Upper lobe of right lung (tissue), 1 donor: Measurements from ENCODE around the gene RNPS1. TPM values are rescaled to one million over a fixed set of nuclear protein-coding genes. Genes with fewer than 3 reads are reported as not detected.

ENCODE experiments used
- ATAC-seq: fragments of 200-7000 bp; cut with Tn5 transposase; one replicate; pipeline ENCODE4 v1.9.1; 2020; ENCODE audit warnings: mild to moderate bottlenecking, moderate library complexity
- DNase-seq: peaks from one replicate; pipeline ENCODE4 v3.0.0-alpha.2; 2020
- H3K27ac ChIP-seq: fragments of 200-600 bp; one replicate; pipeline ENCODE4 v1.8.0; 2022
- H3K27me3 ChIP-seq: fragments of 200-600 bp; one replicate; pipeline ENCODE4 v1.8.0; 2022; ENCODE audit warnings: mild to moderate bottlenecking
- H3K36me3 ChIP-seq: fragments of 200-600 bp; one replicate; pipeline ENCODE4 v1.8.0; 2022
- H3K4me1 ChIP-seq: fragments of 200-600 bp; one replicate; pipeline ENCODE4 v1.8.0; 2022
- H3K4me3 ChIP-seq: fragments of 200-600 bp; one replicate; pipeline ENCODE4 v1.8.0; 2022; ENCODE audit warnings: mild to moderate bottlenecking
- H3K9me3 ChIP-seq: fragments of 200-600 bp; one replicate; pipeline ENCODE4 v1.8.0; 2022
- CTCF ChIP-seq: fragments of 200-600 bp; IDR thresholded peaks from one replicate; pipeline ENCODE4 v1.8.0; 2022; ENCODE audit warnings: antibody characterized with exemption
- intact Hi-C: fragments of 100-400 bp; cut with DNase I; formaldehyde crosslinking; loops from one replicate; pipeline ENCODE4 v1.11.0; 2022
- total RNA-seq: library from RNA; stranded (reverse); fragmentation: NEBNext Ultra II Directional; extraction: Animal tissue kit (Norgen Biotek cat#: 25700); gene quantifications from one replicate; pipeline ENCODE4 v1.2.1, GENCODE V29; 2021
- donor health status: DM: no; HTN: yes; CAD: no; lungs with severe emphysema.

Gene RNPS1
- total RNA-seq, 1 donor from 2014 or later = 116 TPM

GRCh38 chr16:2280461-2280860 lies 12.5 kb upstream of the RNPS1 start:
- Histone ChIP-seq H3K9me3 (no peaks in the 10 kb centered on the region), H3K27ac (no peak overlapping the region), H3K4me1 (no peaks in the 10 kb centered on the region), H3K36me3 (peaks cover 41% of the 10 kb centered on the region), H3K27me3 (no peaks in the 10 kb centered on the region), H3K4me3 (no peak overlapping the region)
- TF ChIP-seq CTCF = no peak
- intact Hi-C loops = no loop called here
- no peak for ATAC-seq
- DNase-seq = no peak

- intact Hi-C loops = no loop called here
- Histone ChIP-seq H3K4me3 (no peak overlapping the region), H3K27ac (no peak overlapping the region), H3K4me1 (no peaks in the 10 kb centered on the region), H3K9me3 (no peaks in the 10 kb centered on the region), H3K27me3 (no peaks in the 10 kb centered on the region), H3K36me3 (peaks cover 37% of the 10 kb centered on the region)
- ATAC-seq (no peak), DNase-seq (no peak)
- no peak for TF ChIP-seq CTCF
Observed at GRCh38 chr16:2278956-2279800, 11.3 kb upstream of the RNPS1 start.

- H3K36me3 ChIP-seq = peaks cover 37% of the 10 kb centered on the region
- intact Hi-C loops = no loop called here
- H3K4me3 ChIP-seq = no peak overlapping the region
- no peak for ATAC-seq
- H3K27ac ChIP-seq = no peak overlapping the region
- no peaks in the 10 kb centered on the region for H3K27me3 ChIP-seq
- no peak for DNase-seq
- TF ChIP-seq CTCF = no peak
- no peaks in the 10 kb centered on the region for H3K9me3 ChIP-seq
- no peaks in the 10 kb centered on the region for H3K4me1 ChIP-seq
Observed at GRCh38 chr16:2278272-2278608, 10.3 kb upstream of the RNPS1 start.

GRCh38 chr16:2277466-2278271 lies 9.7 kb upstream of the RNPS1 start:
- TF ChIP-seq CTCF = no peak
- no peaks in the 10 kb centered on the region for H3K4me1 ChIP-seq
- intact Hi-C loops = no loop called here

GRCh38 chr16:2276368-2277195 lies 8.7 kb upstream of the RNPS1 start:
- H3K27me3 ChIP-seq = no peaks in the 10 kb centered on the region
- DNase-seq (no peak), ATAC-seq (no peak)
- H3K9me3 ChIP-seq = no peaks in the 10 kb centered on the region
- intact Hi-C loops = no loop called here
- peaks cover 37% of the 10 kb centered on the region for H3K36me3 ChIP-seq
- H3K4me3 ChIP-seq = no peak overlapping the region
- TF ChIP-seq CTCF = no peak
- H3K4me1 ChIP-seq = no peaks in the 10 kb centered on the region
- no peak overlapping the region for H3K27ac ChIP-seq

More at GRCh38 chr16:2277466-2278271, 9.7 kb upstream of the RNPS1 start:
- Histone ChIP-seq H3K36me3 (peaks cover 37% of the 10 kb centered on the region), H3K27me3 (no peaks in the 10 kb centered on the region), H3K9me3 (no peaks in the 10 kb centered on the region), H3K4me3 (no peak overlapping the region), H3K27ac (no peak overlapping the region)
- DNase-seq (no peak), ATAC-seq (no peak)
